K562 (cell line): ENCODE data around the gene C19orf67. TPM values are rescaled to one million over a fixed set of nuclear protein-coding genes. Genes with fewer than 3 reads are reported as not detected.

Source experiments
- ARID4B ChIP-seq: sonication (generic); formaldehyde crosslinking; IDR thresholded peaks from 2 replicates; pipeline ENCODE4 v1.8.0; 2022; ENCODE audit warnings: mild to moderate bottlenecking, missing genetic modification reagents
- BRD4 ChIP-seq: fragments of 200-600 bp; sonication (generic); IDR thresholded peaks from 2 replicates; pipeline ENCODE4 v1.6.1; 2017; ENCODE audit warnings: inconsistent platforms
- CC2D1A ChIP-seq: fragments of 450-650 bp; IDR thresholded peaks from 2 replicates; pipeline ENCODE4 v1.6.1; 2017; ENCODE audit warnings: mild to moderate bottlenecking
- CHD1 ChIP-seq: fragments of 200-600 bp; sonication (generic); IDR thresholded peaks from one replicate; pipeline ENCODE4 v1.6.1; 2012; ENCODE audit warnings: mild to moderate bottlenecking, moderate library complexity, low read length, inconsistent platforms
- JUND ChIP-seq, 2 experiments: IDR thresholded peaks; 2 replicates in 1 of 2; 3 replicates in 1 of 2; pipeline ENCODE4 v1.6.1; 2011; ENCODE audit warnings: borderline replicate concordance in 2 of 2, low read depth in 2 of 2, low read length in 2 of 2, improper control_type of control experiment in 1 of 2, missing biosample characterization in 1 of 2, missing genetic modification characterization in 1 of 2, missing genetic modification reagents in 1 of 2
- L3MBTL2 ChIP-seq: fragments of 450-650 bp; IDR thresholded peaks from 2 replicates; pipeline ENCODE4 v1.6.1; 2016; ENCODE audit warnings: mild to moderate bottlenecking, moderate library complexity
- MCM7 ChIP-seq, 2 experiments: fragments of 450-650 bp; IDR thresholded peaks; 2 replicates each; pipeline ENCODE4 v1.6.1; 2016 to 2018
- NONO ChIP-seq, 2 experiments: fragments of 200-400 bp in 1 of 2; fragments of 450-650 bp in 1 of 2; formaldehyde crosslinking in 1 of 2; IDR thresholded peaks; 2 replicates each; pipeline ENCODE4 v1.6.1; 2017; ENCODE audit warnings: low read depth in 2 of 2, mild to moderate bottlenecking in 2 of 2, moderate library complexity in 2 of 2, low read length in 1 of 2
- PHF20 ChIP-seq: fragments of 450-650 bp; IDR thresholded peaks from 2 replicates; pipeline ENCODE4 v1.6.1; 2018; ENCODE audit not compliant: partially characterized antibody
- RFX7 ChIP-seq: fragments of 250-450 bp; sonication (Bioruptor Pico); IDR thresholded peaks from 2 replicates; pipeline ENCODE4 v1.5.1; 2021; ENCODE audit warnings: mild to moderate bottlenecking
- SAFB ChIP-seq: fragments of 200-400 bp; formaldehyde crosslinking; IDR thresholded peaks from 2 replicates; pipeline ENCODE4 v1.6.1; 2017; ENCODE audit warnings: low read depth, low read length, borderline replicate concordance
- STAG1 ChIP-seq: sonication (generic); formaldehyde crosslinking; IDR thresholded peaks from 2 replicates; pipeline ENCODE4 v1.5.0; 2020; ENCODE audit warnings: missing genetic modification reagents, borderline replicate concordance
- TBP ChIP-seq: optimal IDR thresholded peaks from 2 replicates; pipeline ENCODE3; 2011; ENCODE audit warnings: low read depth, low read length, improper control_type of control experiment
- UBTF ChIP-seq, 2 experiments: IDR thresholded peaks; 2 replicates each; pipeline ENCODE4 v1.6.1; 2012; ENCODE audit warnings: improper control_type of control experiment in 2 of 2, low read depth in 2 of 2, low read length in 2 of 2, borderline replicate concordance in 1 of 2
- USF1 ChIP-seq: sonication (generic); formaldehyde crosslinking; IDR thresholded peaks from 2 replicates; pipeline ENCODE4 v1.9.0; 2022; ENCODE audit warnings: mild to moderate bottlenecking, missing genetic modification reagents
- ZNF277 ChIP-seq: fragments of 250-450 bp; sonication (Bioruptor Pico); IDR thresholded peaks from 2 replicates; pipeline ENCODE4 v1.8.0; 2022; ENCODE audit warnings: inconsistent platforms, mild to moderate bottlenecking, moderate library complexity, borderline replicate concordance
- ZNF511 ChIP-seq: sonication (generic); formaldehyde crosslinking; IDR thresholded peaks from 2 replicates; pipeline ENCODE4 v1.8.0; 2022; ENCODE audit warnings: mild to moderate bottlenecking, missing genetic modification reagents
- polyA plus RNA-seq, 8 experiments: library from polyadenylated mRNA; depleted of rRNA in 4 of 8; stranded (reverse) in 5 of 8; unstranded in 3 of 8; fragments of >200 nt; fragmentation: Nextera tagmentation in 2 of 8; fragmentation: Illumina TruSeq in 1 of 8; extraction: Ambion mirVana in 2 of 8; extraction: Trizol in 1 of 8; gene quantifications; 2 replicates each; pipeline versions ENCODE4 v1.2.1 to v1.2.3, GENCODE V29; 2011 to 2014; ENCODE audit warnings: inconsistent platforms in 1 of 8, missing spikeins in 1 of 8
- total RNA-seq, 7 experiments: library from RNA; depleted of rRNA in 6 of 7; stranded (reverse); fragments of >200 nt in 6 of 7; fragmentation: Illumina TruSeq in 2 of 7; extraction: Trizol in 2 of 7; gene quantifications; 2 replicates each; pipeline versions ENCODE4 v1.2.1 to v1.2.3, GENCODE V29; 2011 to 2021; ENCODE audit warnings: low replicate concordance in 1 of 7

C19orf67 gene
- total and polyA plus RNA-seq, 9 of the 15 experiments (the other 6 are each of a cell fraction or from before 2014, with no cell fraction given), result 0.29 to 1.8 (median 0.51) TPM; not detected in 3

- TF ChIP-seq NONO (IDR thresholded peaks at IDR 0.05; ENCODE audit: low read depth in 2 of 2, low read length in 1 of 2), result peak in 1 of 2 experiments; percentile 47; a peak in 1 of 4 replicates
- no peak for TF ChIP-seq USF1 (CRISPR knock-in tag)
- TF ChIP-seq ZNF277 (CRISPR knock-in tag), result no peak
- TF ChIP-seq CHD1, result peak; percentile 63
- TF ChIP-seq RFX7 (CRISPR knock-in tag), result no peak
- peak; percentile 72 for TF ChIP-seq CC2D1A
- TF ChIP-seq L3MBTL2, result peak; percentile 92
- peak; percentile 37 for TF ChIP-seq JUND (IDR thresholded peaks at IDR 0.05; ENCODE audit: borderline replicate concordance, low read depth, low read length)
- no peak for TF ChIP-seq JUND (tag; IDR thresholded peaks at IDR 0.05; ENCODE audit: borderline replicate concordance, low read depth, low read length)
- TF ChIP-seq ZNF511 (CRISPR knock-in tag), result peak; percentile 9; the same call in 1 of the 2 replicates
- TF ChIP-seq UBTF (IDR thresholded peaks at IDR 0.05; ENCODE audit: borderline replicate concordance in 1 of 2, low read depth in 2 of 2, low read length in 2 of 2), result peak; percentile 65 to 86; a peak in 1 of 4 replicates
- peak; percentile 31; the same call in 1 of the 2 replicates for TF ChIP-seq STAG1 (CRISPR knock-in tag)
- TF ChIP-seq ARID4B (CRISPR knock-in tag), result peak; percentile 52; the same call in 1 of the 2 replicates
- no peak for TF ChIP-seq MCM7 (IDR thresholded peaks at IDR 0.05)
- peak; percentile 56 for TF ChIP-seq PHF20
- TF ChIP-seq SAFB, result no peak
- TF ChIP-seq TBP, result peak; percentile 47
- TF ChIP-seq BRD4, result peak; percentile 84
These were observed 53.7 kb downstream of the C19orf67 start, which contains the start of gene IL27RA (continued) for GRCh38 chr19:14031719-14032480.
